ENCODE measurements around the gene SEPTIN8.

GRCh38 chr5:132778129-132778528 is 1.1 kb upstream of the SEPTIN8 start:
- TF ChIP-seq SIN3A (IDR thresholded peaks at IDR 0.05; ENCODE audit: borderline replicate concordance, low read depth, low read length) = no peak
- TF ChIP-seq TEAD4 (IDR thresholded peaks at IDR 0.05; ENCODE audit: borderline replicate concordance, insufficient read depth) = no peak
- TF ChIP-seq JUND (IDR thresholded peaks at IDR 0.05) = no peak
- TF ChIP-seq GABPA (IDR thresholded peaks at IDR 0.05; ENCODE audit: low read depth) = no peak
- no peak for TF ChIP-seq TCF12 (IDR thresholded peaks at IDR 0.05)
- no peak for TF ChIP-seq CTCF (IDR thresholded peaks at IDR 0.05)
- no peak for TF ChIP-seq EP300 (IDR thresholded peaks at IDR 0.05; ENCODE audit: borderline replicate concordance in 1 of 2, low read depth in 1 of 2, low read length in 1 of 2)
- no peak for TF ChIP-seq YY1 (IDR thresholded peaks at IDR 0.05; ENCODE audit: low read depth)
- no peak for TF ChIP-seq REST (IDR thresholded peaks at IDR 0.05; ENCODE audit: low read depth, low read length)
